Astrocyte (in vitro differentiated cells and primary cell): ENCODE data around the gene DUSP15. TPM values are rescaled to one million over a fixed set of nuclear protein-coding genes. Genes with fewer than 3 reads are reported as not detected.

Experiments used
- DNase-seq: peaks from one replicate; pipeline ENCODE4 v3.0.0-alpha.2; 2010; ENCODE audit warnings: low read depth
- FAIRE-seq: peaks from 2 replicates; lab custom pipeline; 2011; peaks lifted over from hg19 to GRCh38; lab: Jason Lieb, UNC
- H2AFZ ChIP-seq: 2 replicates; pipeline ENCODE4 v1.6.0; 2012; ENCODE audit warnings: low read depth, low read length, inconsistent platforms
- H3K27ac ChIP-seq: 2 replicates; pipeline ENCODE4 v1.5.1; 2011; ENCODE audit warnings: low read depth, low read length, inconsistent platforms
- H3K27me3 ChIP-seq: 2 replicates; pipeline ENCODE4 v1.6.0; 2011; ENCODE audit warnings: low read length, inconsistent platforms; ENCODE audit not compliant: insufficient read depth
- H3K36me3 ChIP-seq: 2 replicates; pipeline ENCODE4 v1.5.1; 2011; ENCODE audit warnings: low read length, inconsistent platforms; ENCODE audit not compliant: insufficient read depth
- H3K4me1 ChIP-seq: 2 replicates; pipeline ENCODE4 v1.5.1; 2011; ENCODE audit warnings: low read length, inconsistent platforms; ENCODE audit not compliant: insufficient read depth
- H3K4me2 ChIP-seq: 2 replicates; pipeline ENCODE4 v1.6.0; 2012; ENCODE audit warnings: low read length, inconsistent platforms
- H3K4me3 ChIP-seq: 2 replicates; pipeline ENCODE4 v1.5.1; 2011; ENCODE audit warnings: low read depth, mild to moderate bottlenecking, low read length, inconsistent platforms; ENCODE audit not compliant: insufficient read depth
- H3K79me2 ChIP-seq: 2 replicates; pipeline ENCODE4 v1.6.0; 2012; ENCODE audit warnings: mild to moderate bottlenecking, low read length, inconsistent platforms; ENCODE audit not compliant: insufficient read depth
- H3K9ac ChIP-seq: 2 replicates; pipeline ENCODE4 v1.6.0; 2012; ENCODE audit warnings: mild to moderate bottlenecking, low read length, inconsistent platforms
- H3K9me3 ChIP-seq: 2 replicates; pipeline ENCODE4 v1.5.1; 2012; ENCODE audit warnings: low read depth, mild to moderate bottlenecking, low read length, inconsistent platforms; ENCODE audit not compliant: insufficient read depth
- H4K20me1 ChIP-seq: 2 replicates; pipeline ENCODE4 v1.6.0; 2012; ENCODE audit warnings: low read length, inconsistent platforms; ENCODE audit not compliant: insufficient read depth
- H3K27ac Mint-ChIP-seq: one replicate; pipeline ENCODE4 v1.8.0; 2021; ENCODE audit warnings: mild to moderate bottlenecking, mixed read lengths; ENCODE audit not compliant: unreplicated experiment
- H3K27me3 Mint-ChIP-seq: one replicate; pipeline ENCODE4 v1.8.0; 2021; ENCODE audit warnings: low read depth, mixed read lengths; ENCODE audit not compliant: unreplicated experiment
- H3K36me3 Mint-ChIP-seq: one replicate; pipeline ENCODE4 v1.8.0; 2021; ENCODE audit warnings: low read depth, mixed read lengths; ENCODE audit not compliant: unreplicated experiment
- H3K4me1 Mint-ChIP-seq: one replicate; pipeline ENCODE4 v1.8.0; 2021; ENCODE audit warnings: low read depth, mixed read lengths; ENCODE audit not compliant: unreplicated experiment
- H3K4me3 Mint-ChIP-seq: one replicate; pipeline ENCODE4 v1.8.0; 2021; ENCODE audit warnings: mild to moderate bottlenecking, moderate library complexity, mixed read lengths; ENCODE audit not compliant: unreplicated experiment
- H3K9me3 Mint-ChIP-seq: one replicate; pipeline ENCODE4 v1.8.0; 2021; ENCODE audit warnings: mild to moderate bottlenecking, mixed read lengths; ENCODE audit not compliant: unreplicated experiment
- CTCF ChIP-seq: IDR thresholded peaks from 2 replicates; pipeline ENCODE4 v1.5.1; 2011; ENCODE audit warnings: low read depth, mild to moderate bottlenecking, inconsistent platforms, low read length, moderate library complexity; ENCODE audit not compliant: insufficient read depth
- EZH2 ChIP-seq: IDR thresholded peaks from 2 replicates; pipeline ENCODE4 v1.6.1; 2012; ENCODE audit warnings: mild to moderate bottlenecking, low read length, inconsistent platforms; ENCODE audit not compliant: insufficient read depth
- total RNA-seq: library from RNA; stranded (reverse); gene quantifications from 2 replicates; pipeline ENCODE4 v1.2.1, GENCODE V29; 2021

Gene DUSP15
- total RNA-seq, 1 donor from 2014 or later: 1.2 TPM

GRCh38 chr20:31864521-31865400 lies 5.6 kb downstream of the DUSP15 start:
- Mint-ChIP-seq H3K4me1 (peaks cover 1% of the 10 kb centered on the region), H3K9me3 (peaks cover 3% of the 10 kb centered on the region), H3K36me3 (peaks cover 3% of the 10 kb centered on the region), H3K27ac (no peak overlapping the region), H3K4me3 (no peak overlapping the region), H3K27me3 (peaks cover 46% of the 10 kb centered on the region)
- Histone ChIP-seq H3K27ac (no peak overlapping the region), H3K4me3 (no peak overlapping the region), H3K27me3 (peaks cover 13% of the 10 kb centered on the region), H3K4me1 (peaks cover 7% of the 10 kb centered on the region), H3K9ac (no peak overlapping the region), H2AFZ (no peak overlapping the region), H3K4me2 (no peak overlapping the region), H3K36me3 (no peaks in the 10 kb centered on the region), H3K79me2 (no peaks in the 10 kb centered on the region), H4K20me1 (no peaks in the 10 kb centered on the region), H3K9me3 (no peaks in the 10 kb centered on the region)
- no peak for DNase-seq
- TF ChIP-seq EZH2 (no peak), CTCF (no peak)
- FAIRE-seq: no peak

- FAIRE-seq (no peak), DNase-seq (no peak)
- Mint-ChIP-seq H3K4me3 (no peak overlapping the region), H3K27ac (no peak overlapping the region), H3K9me3 (peaks cover 2% of the 10 kb centered on the region), H3K4me1 (no peaks in the 10 kb centered on the region), H3K27me3 (peaks cover 56% of the 10 kb centered on the region), H3K36me3 (peaks cover 2% of the 10 kb centered on the region)
- no peaks in the 10 kb centered on the region for H3K36me3 ChIP-seq
- no peak overlapping the region for H3K27ac ChIP-seq
- H3K4me1 ChIP-seq: peaks cover 7% of the 10 kb centered on the region
- TF ChIP-seq EZH2 (no peak), CTCF (no peak)
- no peaks in the 10 kb centered on the region for H4K20me1 ChIP-seq
- no peaks in the 10 kb centered on the region for H3K9me3 ChIP-seq
- H3K4me3 ChIP-seq: no peak overlapping the region
- no peak overlapping the region for H3K4me2 ChIP-seq
- peaks cover 25% of the 10 kb centered on the region for H3K27me3 ChIP-seq
- no peak overlapping the region for H3K9ac ChIP-seq
- H3K79me2 ChIP-seq: no peaks in the 10 kb centered on the region
- H2AFZ ChIP-seq: no peak overlapping the region
These were observed 6.8 kb downstream of the DUSP15 start for GRCh38 chr20:31863296-31864085.
